Measurements from ENCODE around the gene CYB561D2. TPM values are rescaled to one million over a fixed set of nuclear protein-coding genes. Genes with fewer than 3 reads are reported as not detected.
A peak's percentile ranks its signal among the peaks of the same experiment; 100 is the strongest.
"Not testable (repeated sequence)": the region's sequence is repeated elsewhere in the genome, so short reads cannot be mapped to it uniquely, and the experiment has no call there.

The CYB561D2 gene
- 10 to 100 TPM; 13.2 to 35.4 (median 26.8) TPM for total RNA-seq

- H3K36me3 ChIP-seq: peaks cover 21 to 48% (median 40%) of the 10 kb centered on the region in 4 donors
- ATAC-seq (ENCODE audit: low FRiP score in 2 of 2): peak; percentile 96 to 97
- H3K27me3 ChIP-seq: no peaks in the 10 kb centered on the region
- peak within 1 kb of the TSS; percentile 89 to 98 (median 92) for H3K27ac ChIP-seq
- 3 to 4% methylated on average over 5 to 18 of the region's 64 CpGs for WGBS, 2 donors
- TF ChIP-seq POLR2AphosphoS5 (IDR thresholded peaks at IDR 0.05): peak; percentile 71 to 86
- peak in 2 of 6 experiments; percentile 5 to 24 for TF ChIP-seq CTCF (IDR thresholded peaks at IDR 0.05)
- no peak for TF ChIP-seq EP300 (IDR thresholded peaks at IDR 0.05)
- TF ChIP-seq POLR2A (IDR thresholded peaks at IDR 0.05): peak in 3 of 4 donors; percentile 67 to 91 (median 91)
- peak; percentile 98 to 100 for DNase-seq
- H3K4me1 ChIP-seq: peaks cover 31 to 69% (median 37%) of the 10 kb centered on the region in 4 donors
- H3K4me3 ChIP-seq: peak within 1 kb of the TSS; percentile 56 to 86 (median 74)
- H3K9me3 ChIP-seq: no peaks in the 10 kb centered on the region
Measured at GRCh38 chr3:50350527-50351322, at the start of gene CYB561D2, which contains the start of gene NPRL2. CYB561D2 (plus strand) TSS chr3:50350862; CDS start chr3:50351434, 572 bp downstream. NPRL2 (minus strand) TSS chr3:50350775; CDS start chr3:50350652, 123 bp downstream.

GRCh38 chr3:50302095-50303012, 48.3 kb upstream of the CYB561D2 start:
- TF ChIP-seq POLR2AphosphoS5 (IDR thresholded peaks at IDR 0.05) (no peak), CTCF (IDR thresholded peaks at IDR 0.05) (no peak), EP300 (IDR thresholded peaks at IDR 0.05) (no peak), POLR2A (IDR thresholded peaks at IDR 0.05) (no peak)
- Histone ChIP-seq H3K9me3 (no peaks in the 10 kb centered on the region), H3K36me3 (peaks cover 0 to 16% (median 0%) of the 10 kb centered on the region in 4 donors), H3K27me3 (no peaks in the 10 kb centered on the region), H3K27ac (peak overlapping the region; percentile 70 to 93 (median 92)), H3K4me3 (peak overlapping the region; percentile 28 to 86 (median 45)), H3K4me1 (peaks cover 41 to 55% (median 52%) of the 10 kb centered on the region in 4 donors)
- 70 to 82% methylated on average over 20 to 32 of the region's 32 CpGs for WGBS, 2 donors
- no peak for ATAC-seq (ENCODE audit: low FRiP score in 2 of 2)
- peak in 1 of 2 donors; percentile 79 for DNase-seq

- no peaks in the 10 kb centered on the region for H3K27me3 ChIP-seq
- no peaks in the 10 kb centered on the region for H3K9me3 ChIP-seq
- peak in 4 of 6 experiments; percentile 15 to 52 (median 46) for TF ChIP-seq CTCF (IDR thresholded peaks at IDR 0.05)
- peak in 1 of 4 donors; percentile 10 for TF ChIP-seq EP300 (IDR thresholded peaks at IDR 0.05)
- TF ChIP-seq POLR2AphosphoS5 (IDR thresholded peaks at IDR 0.05): peak; percentile 79 to 87
- peak in 2 of 4 donors; percentile 59 to 81 for TF ChIP-seq POLR2A (IDR thresholded peaks at IDR 0.05)
- H3K4me3 ChIP-seq: peak within 1 kb of the TSS; percentile 28 to 86 (median 45)
- peak; percentile 7 to 79 for ATAC-seq (ENCODE audit: low FRiP score in 2 of 2)
- peaks cover 0 to 16% (median 0%) of the 10 kb centered on the region in 4 donors for H3K36me3 ChIP-seq
- WGBS, 2 donors: 35 to 57% methylated on average over 5 to 11 of the region's 14 CpGs
- peak within 1 kb of the TSS; percentile 70 to 93 (median 92) for H3K27ac ChIP-seq
- peak; percentile 91 to 93 for DNase-seq
- H3K4me1 ChIP-seq: peaks cover 38 to 50% (median 47%) of the 10 kb centered on the region in 4 donors
Measured at GRCh38 chr3:50303013-50303815, 47.4 kb upstream of the CYB561D2 start, which contains the start of gene HYAL1. HYAL1 (minus strand) TSS chr3:50303574; CDS start chr3:50302956, 618 bp downstream.

GRCh38 chr3:50304601-50305000, 46.1 kb upstream of the CYB561D2 start:
- H3K4me1 ChIP-seq: peaks cover 32 to 45% (median 41%) of the 10 kb centered on the region in 4 donors
- no peaks in the 10 kb centered on the region for H3K27me3 ChIP-seq
- DNase-seq (no peak), ATAC-seq (ENCODE audit: low FRiP score in 2 of 2) (no peak)
- no peaks in the 10 kb centered on the region for H3K9me3 ChIP-seq
- TF ChIP-seq POLR2A (IDR thresholded peaks at IDR 0.05) (no peak), EP300 (IDR thresholded peaks at IDR 0.05) (no peak), POLR2AphosphoS5 (IDR thresholded peaks at IDR 0.05) (no peak), CTCF (IDR thresholded peaks at IDR 0.05) (no peak)
- peaks cover 0 to 21% (median 0%) of the 10 kb centered on the region in 4 donors for H3K36me3 ChIP-seq
- no peak overlapping the region for H3K4me3 ChIP-seq
- H3K27ac ChIP-seq: no peak overlapping the region

GRCh38 chr3:50312041-50312440, 38.6 kb upstream of the CYB561D2 start:
- 84 to 100% methylated on average over 1 to 6 of the region's 32 CpGs for WGBS, 2 donors
- peak overlapping the region in 3 of 4 donors; percentile 79 to 87 (median 83) for H3K27ac ChIP-seq
- not testable (repeated sequence) for H3K9me3 ChIP-seq; H3K27me3 ChIP-seq; ATAC-seq (ENCODE audit: low FRiP score in 2 of 2)
- peaks cover 37 to 50% (median 43%) of the 10 kb centered on the region in 4 donors for H3K4me1 ChIP-seq
- DNase-seq: peak in 1 of 2 donors; percentile 63
- H3K4me3 ChIP-seq: peak overlapping the region in 2 of 4 donors; percentile 31 to 50
- H3K36me3 ChIP-seq: peaks cover under 1 to 28% (median 8%) of the 10 kb centered on the region in 4 donors

Data from upper lobe of left lung (tissue), 6 donors.